Common myeloid progenitor, CD34-positive (primary cell): ENCODE results near the gene ATP6V0B.

ENCODE experiments used
- CTCF ChIA-PET: fragments of 350-600 bp; sonication (Branson Sonifier 250); formaldehyde crosslinking; loops from one replicate; lab custom pipeline; 2021; ENCODE audit warnings: antibody characterized with exemption; lab: Charles Lee
- POLR2A ChIA-PET: fragments of 350-600 bp; sonication (Branson Sonifier 250); formaldehyde crosslinking; loops from one replicate; lab custom pipeline; 2021; ENCODE audit warnings: antibody characterized with exemption; lab: Charles Lee
- DNase-seq, 3 donors: peaks; one replicate each; pipeline versions ENCODE4 v3.0.0 to v3.0.0-alpha.2; 2013
- H3K27ac ChIP-seq, 2 experiments: 1 replicate in 1 of 2; 2 replicates in 1 of 2; pipeline ENCODE4 v1.7.0; 2013; ENCODE audit warnings: inconsistent platforms in 2 of 2, low read length in 2 of 2, mild to moderate bottlenecking in 2 of 2, low read depth in 1 of 2, moderate library complexity in 1 of 2; ENCODE audit not compliant: severe bottlenecking in 2 of 2, insufficient read depth in 1 of 2, poor library complexity in 1 of 2
- H3K27me3 ChIP-seq, 5 experiments: replicated peaks in 2 of 5; 1 replicate in 3 of 5; 2 replicates in 2 of 5; pipeline versions ENCODE4 v1.6.1 to v1.7.0; 2013; ENCODE audit warnings: low read length in 4 of 5, mild to moderate bottlenecking in 2 of 5, moderate library complexity in 2 of 5, inconsistent platforms in 1 of 5; ENCODE audit not compliant: insufficient read depth in 5 of 5, control insufficient read depth in 4 of 5
- H3K36me3 ChIP-seq, 4 experiments: 1 replicate in 2 of 4; 2 replicates in 2 of 4; pipeline versions ENCODE4 v1.6.1 to v1.7.0; 2013; ENCODE audit warnings: low read length in 3 of 4, control low read depth in 1 of 4, mild to moderate bottlenecking in 1 of 4; ENCODE audit not compliant: control insufficient read depth in 4 of 4, insufficient read depth in 4 of 4
- H3K4me1 ChIP-seq, 4 experiments: 1 replicate in 3 of 4; 2 replicates in 1 of 4; pipeline versions ENCODE4 v1.6.1 to v1.7.1; 2013; ENCODE audit warnings: low read length in 3 of 4, mild to moderate bottlenecking in 3 of 4, control low read depth in 1 of 4, inconsistent platforms in 1 of 4, moderate library complexity in 1 of 4; ENCODE audit not compliant: control insufficient read depth in 4 of 4, insufficient read depth in 4 of 4; ENCODE audit errors: control extremely low read depth in 1 of 4
- H3K4me3 ChIP-seq, 7 experiments: 1 replicate in 4 of 7; 2 replicates in 3 of 7; pipeline versions ENCODE4 v1.5.1 to v1.7.0; 2013; ENCODE audit warnings: mild to moderate bottlenecking in 7 of 7, low read length in 6 of 7, moderate library complexity in 6 of 7, inconsistent platforms in 2 of 7, low read depth in 2 of 7, control low read depth in 1 of 7; ENCODE audit not compliant: insufficient read depth in 4 of 7, control insufficient read depth in 1 of 7; ENCODE audit errors: extremely low read depth in 1 of 7
- H3K9me3 ChIP-seq, 5 experiments: 1 replicate in 4 of 5; 2 replicates in 1 of 5; pipeline versions ENCODE4 v1.6.1 to v1.7.1; 2013; ENCODE audit warnings: low read length in 4 of 5, mild to moderate bottlenecking in 2 of 5, inconsistent platforms in 1 of 5, low read depth in 1 of 5, moderate library complexity in 1 of 5; ENCODE audit not compliant: control insufficient read depth in 4 of 5, insufficient read depth in 2 of 5; ENCODE audit errors: control extremely low read depth in 1 of 5
- WGBS: methylation state at CpG from one replicate; pipeline ENCODE4 v1.1.5; 2013; ENCODE audit not compliant: insufficient coverage; 5-methylcytosine and 5-hydroxymethylcytosine counted together

The ATP6V0B gene

GRCh38 chr1:43945674-43946235 lies 29.0 kb upstream of the ATP6V0B start:
- Histone ChIP-seq H3K9me3 (no peaks in the 10 kb centered on the region), H3K4me3 (peak overlapping the region; percentile 67 to 92 (median 82)), H3K36me3 (peaks cover 3 to 13% (median 11%) of the 10 kb centered on the region in 4 experiments), H3K4me1 (peaks cover 6 to 37% (median 23%) of the 10 kb centered on the region in 4 experiments), H3K27me3 (no peaks in the 10 kb centered on the region), H3K27ac (peak overlapping the region; percentile 59 to 99)
- CTCF ChIA-PET, result interaction anchor here (0.6 to 9.4 kb wide), 12 partner anchors 11 to 378 kb away, joined by 3 to 120 read pairs (median 6); partner anchors contain the start of gene ARTN
- WGBS, result 0% methylated on average over 1 of the region's 3 CpGs
- POLR2A ChIA-PET, result no interaction called here
- peak in 1 of 3 donors; percentile 70 for DNase-seq

- no peaks in the 10 kb centered on the region for H3K9me3 ChIP-seq
- peak within 1 kb of the TSS; percentile 67 to 92 (median 82) for H3K4me3 ChIP-seq
- WGBS, result under 1% methylated on average over 72 of the region's 74 CpGs
- H3K27ac ChIP-seq, result peak within 1 kb of the TSS; percentile 98 to 99
- DNase-seq, result peak; percentile 96 to 98 (median 98)
- ChIA-PET CTCF (interaction anchor here (0.6 to 9.4 kb wide), 15 partner anchors 9 to 379 kb away, joined by 3 to 120 read pairs (median 4); partner anchors contain the start of gene ARTN), POLR2A (interaction anchor here (0.7 to 1.5 kb wide), 4 partner anchors 10 to 28 kb away, joined by 3 to 5 read pairs (median 4); partner anchors contain the start of genes ATP6V0B and DPH2)
- no peaks in the 10 kb centered on the region for H3K27me3 ChIP-seq
- peaks cover 3 to 13% (median 11%) of the 10 kb centered on the region in 4 experiments for H3K36me3 ChIP-seq
- H3K4me1 ChIP-seq, result peaks cover 6 to 37% (median 23%) of the 10 kb centered on the region in 4 experiments
Observed at GRCh38 chr1:43946236-43947060, 28.3 kb upstream of the ATP6V0B start, which contains the start of gene IPO13. IPO13 (plus strand) TSS chr1:43946950; CDS start chr1:43947601, 651 bp downstream.

- peak in 1 of 3 donors; percentile 22 for DNase-seq
Observed at GRCh38 chr1:43947061-43947873, 27.5 kb upstream of the ATP6V0B start.

DNA sequence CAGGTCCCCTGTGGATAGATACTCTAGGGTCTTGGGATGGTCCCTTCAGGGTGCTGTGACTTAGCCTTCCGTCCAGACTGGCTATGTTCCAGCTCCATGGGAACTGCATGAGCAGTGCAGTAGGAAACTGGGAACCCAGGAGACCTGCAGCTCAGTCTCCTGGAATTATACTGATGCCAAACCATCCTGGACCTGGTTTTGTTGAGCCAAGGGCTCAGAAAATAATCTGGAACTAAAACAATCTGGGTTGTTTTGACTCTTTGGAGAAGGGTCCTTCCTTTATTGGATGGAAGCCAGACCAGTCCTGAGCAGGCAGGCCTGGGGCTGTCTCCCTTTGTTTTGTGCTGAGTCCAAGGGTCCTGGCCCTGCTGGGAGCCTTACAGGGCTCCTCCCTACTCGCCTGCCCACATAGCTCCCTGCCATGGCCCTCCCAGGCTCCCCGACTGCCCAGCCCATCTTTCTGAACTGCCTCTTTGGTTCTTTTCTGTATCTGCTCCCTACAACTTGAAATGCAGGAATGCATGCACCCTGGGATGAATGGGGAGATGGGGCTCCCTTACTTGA lies 26.8 kb upstream of the ATP6V0B start:
- Histone ChIP-seq H3K27ac (peak overlapping the region in 1 of 2 experiments; percentile 99), H3K27me3 (no peaks in the 10 kb centered on the region), H3K4me1 (peaks cover 6 to 37% (median 23%) of the 10 kb centered on the region in 4 experiments), H3K9me3 (no peaks in the 10 kb centered on the region), H3K36me3 (peaks cover 3 to 12% (median 10%) of the 10 kb centered on the region in 4 experiments), H3K4me3 (peak overlapping the region in 3 of 7 experiments; percentile 70 to 92 (median 82))
- DNase-seq, result no peak
- 84% methylated on average over 3 of the region's 3 CpGs for WGBS
- CTCF ChIA-PET, result interaction anchor here (0.9 to 9.4 kb wide), 5 partner anchors 8 to 18 kb away, joined by 3 to 120 read pairs (median 13); partner anchors contain the start of gene ARTN
- POLR2A ChIA-PET, result interaction anchor here (1.3 to 1.5 kb wide), 2 partner anchors 22 to 27 kb away, joined by 3 to 5 read pairs; partner anchors contain the start of genes ATP6V0B and DPH2

More at GRCh38 chr1:43947061-43947873, 27.5 kb upstream of the ATP6V0B start:
- Histone ChIP-seq H3K4me1 (peaks cover 6 to 37% (median 23%) of the 10 kb centered on the region in 4 experiments), H3K27me3 (no peaks in the 10 kb centered on the region), H3K9me3 (no peaks in the 10 kb centered on the region), H3K36me3 (peaks cover 3 to 12% (median 10%) of the 10 kb centered on the region in 4 experiments), H3K4me3 (peak overlapping the region; percentile 54 to 92 (median 82)), H3K27ac (peak overlapping the region; percentile 98 to 99)
- ChIA-PET POLR2A (interaction anchor here (0.7 to 1.5 kb wide), 4 partner anchors 11 to 28 kb away, joined by 3 to 5 read pairs (median 4); partner anchors contain the start of genes ATP6V0B and DPH2), CTCF (interaction anchor here (0.9 to 9.4 kb wide), 7 partner anchors 9 to 58 kb away, joined by 3 to 120 read pairs (median 7); partner anchors contain the start of gene ARTN)
- 19% methylated on average over 14 of the region's 27 CpGs for whole genome bisulfite sequencing

DNA sequence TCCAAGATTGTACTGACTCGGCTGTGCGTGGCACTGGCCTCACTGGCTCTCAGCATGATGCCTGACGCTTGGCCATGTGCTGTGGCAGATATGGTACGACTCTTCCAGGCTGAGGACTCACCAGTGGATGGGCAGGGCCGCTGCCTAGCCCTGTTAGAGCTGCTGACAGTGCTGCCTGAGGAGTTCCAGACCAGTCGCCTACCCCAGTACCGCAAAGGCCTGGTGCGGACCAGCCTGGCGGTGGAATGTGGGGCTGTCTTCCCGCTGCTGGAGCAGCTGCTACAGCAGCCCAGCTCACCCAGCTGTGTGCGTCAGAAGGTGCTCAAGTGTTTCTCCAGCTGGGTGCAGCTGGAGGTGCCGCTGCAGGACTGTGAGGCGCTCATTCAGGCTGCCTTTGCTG lies 25.1 kb upstream of the ATP6V0B start:
- ChIA-PET POLR2A (no interaction called here), CTCF (interaction anchor here (0.8 to 9.4 kb wide), 3 partner anchors 9 to 21 kb away, joined by 3 to 120 read pairs (median 22); partner anchors contain the start of gene ARTN)
- 88% methylated on average over 11 of the region's 13 CpGs for WGBS
- no peak overlapping the region for H3K4me3 ChIP-seq
- H3K36me3 ChIP-seq, result peaks cover 3 to 12% (median 10%) of the 10 kb centered on the region in 4 experiments
- no peak overlapping the region for H3K27ac ChIP-seq
- no peak for DNase-seq
- H3K27me3 ChIP-seq, result no peaks in the 10 kb centered on the region
- H3K9me3 ChIP-seq, result no peaks in the 10 kb centered on the region
- H3K4me1 ChIP-seq, result peaks cover 6 to 32% (median 23%) of the 10 kb centered on the region in 4 experiments
